WI38 (cell line): ENCODE results near the gene METTL25B.
"Not testable (repeated sequence)": the region's sequence is repeated elsewhere in the genome, so short reads cannot be mapped to it uniquely, and the experiment has no call there.

ENCODE experiments used
- H3K4me3 ChIP-seq: 2 replicates; pipeline ENCODE4 v1.5.1; 2011; ENCODE audit warnings: low read depth, mild to moderate bottlenecking, control low read depth, low read length
- TF ChIP-seq, protein P1 (sequence below): IDR thresholded peaks from 2 replicates; pipeline ENCODE4 v1.5.1; 2012; ENCODE audit warnings: low read depth, mild to moderate bottlenecking, control low read depth, low read length

The METTL25B gene

DNA sequence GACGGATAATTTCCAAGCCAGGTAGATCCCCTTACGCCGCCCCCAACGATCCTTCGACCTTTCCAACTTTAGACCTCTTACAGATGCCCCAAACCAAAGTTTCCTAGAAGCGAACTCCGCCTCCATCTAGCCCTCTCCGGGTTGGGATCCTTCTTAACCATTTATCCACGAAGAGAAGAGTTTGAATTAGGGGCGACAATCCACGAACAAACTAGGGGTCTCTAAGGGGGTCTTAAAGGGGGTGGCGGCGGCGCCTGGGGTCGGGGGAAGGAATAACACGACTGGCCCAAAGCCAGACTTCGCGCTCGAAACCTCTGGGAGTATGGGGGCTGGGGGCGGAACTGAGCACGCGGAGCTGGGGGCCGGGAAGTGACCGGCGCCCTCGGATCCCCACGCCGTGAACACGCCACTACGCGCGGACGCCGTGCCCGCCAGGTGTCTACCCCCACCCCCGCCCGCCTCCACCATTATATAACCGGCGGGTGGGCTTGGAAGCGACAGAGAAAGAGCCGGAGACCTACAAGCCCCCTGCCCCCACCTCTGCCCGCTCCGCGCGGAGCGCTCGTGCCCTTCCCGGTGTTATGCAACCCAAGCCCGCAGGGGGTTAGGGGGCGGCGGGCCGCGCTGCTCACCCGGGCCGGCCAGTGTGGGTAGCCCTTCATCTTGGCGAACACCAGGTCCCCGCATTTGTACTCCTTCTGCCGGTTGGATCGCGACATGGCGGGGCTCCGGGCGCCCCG, 22.6 kb downstream of the METTL25B start:
- TF ChIP-seq, protein P1, sequence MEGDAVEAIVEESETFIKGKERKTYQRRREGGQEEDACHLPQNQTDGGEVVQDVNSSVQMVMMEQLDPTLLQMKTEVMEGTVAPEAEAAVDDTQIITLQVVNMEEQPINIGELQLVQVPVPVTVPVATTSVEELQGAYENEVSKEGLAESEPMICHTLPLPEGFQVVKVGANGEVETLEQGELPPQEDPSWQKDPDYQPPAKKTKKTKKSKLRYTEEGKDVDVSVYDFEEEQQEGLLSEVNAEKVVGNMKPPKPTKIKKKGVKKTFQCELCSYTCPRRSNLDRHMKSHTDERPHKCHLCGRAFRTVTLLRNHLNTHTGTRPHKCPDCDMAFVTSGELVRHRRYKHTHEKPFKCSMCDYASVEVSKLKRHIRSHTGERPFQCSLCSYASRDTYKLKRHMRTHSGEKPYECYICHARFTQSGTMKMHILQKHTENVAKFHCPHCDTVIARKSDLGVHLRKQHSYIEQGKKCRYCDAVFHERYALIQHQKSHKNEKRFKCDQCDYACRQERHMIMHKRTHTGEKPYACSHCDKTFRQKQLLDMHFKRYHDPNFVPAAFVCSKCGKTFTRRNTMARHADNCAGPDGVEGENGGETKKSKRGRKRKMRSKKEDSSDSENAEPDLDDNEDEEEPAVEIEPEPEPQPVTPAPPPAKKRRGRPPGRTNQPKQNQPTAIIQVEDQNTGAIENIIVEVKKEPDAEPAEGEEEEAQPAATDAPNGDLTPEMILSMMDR, result no peak
- peak overlapping the region; percentile 88 for H3K4me3 ChIP-seq

- TF ChIP-seq, protein P1, result no peak
- H3K4me3 ChIP-seq, result peak within 1 kb of the TSS; percentile 88
Measured at GRCh38 chr1:156751451-156751756, 23.1 kb downstream of the METTL25B start, which contains the start of gene HDGF. Gene HDGF (minus strand): TSS chr1:156751675. CDS start chr1:156751429, 246 bp downstream.

- TF ChIP-seq, protein P1, result no peak
- peak overlapping the region; percentile 88 for H3K4me3 ChIP-seq
Measured at GRCh38 chr1:156751757-156752481, 23.6 kb downstream of the METTL25B start.

DNA sequence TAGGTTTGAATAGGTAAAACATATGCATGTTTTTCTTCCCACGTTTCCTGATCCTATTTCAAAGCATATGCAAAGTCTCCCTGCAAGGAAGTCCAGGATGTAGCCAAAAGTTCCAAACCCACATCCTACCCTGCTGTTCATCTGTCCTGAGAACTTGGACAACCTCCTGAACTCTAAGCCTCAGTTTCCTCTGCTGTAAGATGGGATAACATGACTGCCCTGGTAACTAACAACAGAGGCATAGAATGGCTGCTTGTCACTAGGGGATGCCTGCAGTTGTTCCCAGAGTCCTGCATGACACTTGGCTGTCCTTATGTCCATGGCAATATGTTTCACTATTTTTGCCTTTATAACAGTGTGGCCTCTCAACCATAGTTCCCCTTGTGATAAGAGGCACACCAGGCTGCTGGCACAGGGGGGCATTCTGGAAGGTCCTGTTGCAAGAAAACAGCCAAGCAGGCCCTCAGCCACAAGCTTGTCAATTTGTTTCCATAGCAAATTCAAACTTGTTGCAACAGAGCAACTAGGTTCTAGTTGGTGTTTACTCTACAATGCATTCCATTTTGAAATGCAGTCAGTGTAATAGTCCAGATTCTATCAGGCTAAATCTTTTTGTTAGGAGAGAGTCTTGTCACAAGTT, 24.7 kb downstream of the METTL25B start:
- H3K4me3 ChIP-seq, result peak overlapping the region; percentile 88
- TF ChIP-seq, protein P1, result no peak

- H3K4me3 ChIP-seq, result no peak overlapping the region
- TF ChIP-seq, protein P1, result no peak
Measured at GRCh38 chr1:156754219-156754618, 25.9 kb downstream of the METTL25B start.

DNA sequence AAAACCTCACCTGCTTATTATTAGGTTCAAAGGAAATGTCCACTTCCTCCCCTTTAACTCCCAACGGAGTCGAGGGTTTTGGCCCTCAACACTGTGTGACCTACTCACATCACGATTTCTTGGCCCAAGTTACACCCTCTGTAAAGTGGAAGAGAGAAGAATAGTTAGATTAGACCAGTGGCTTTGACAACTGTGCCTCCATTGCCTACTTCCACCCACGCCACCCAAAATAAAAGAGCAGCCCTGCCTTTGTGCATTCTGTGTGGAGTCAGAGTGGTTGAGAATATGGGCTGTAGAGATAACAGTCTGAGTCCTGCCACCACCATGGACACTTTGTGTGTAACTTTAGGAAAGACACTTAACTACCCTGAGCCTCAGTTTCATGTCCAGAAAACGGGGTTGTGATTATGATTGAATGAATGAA, 27.3 kb downstream of the METTL25B start:
- H3K4me3 ChIP-seq, result no peak overlapping the region
- TF ChIP-seq, protein P1, result no peak

DNA sequence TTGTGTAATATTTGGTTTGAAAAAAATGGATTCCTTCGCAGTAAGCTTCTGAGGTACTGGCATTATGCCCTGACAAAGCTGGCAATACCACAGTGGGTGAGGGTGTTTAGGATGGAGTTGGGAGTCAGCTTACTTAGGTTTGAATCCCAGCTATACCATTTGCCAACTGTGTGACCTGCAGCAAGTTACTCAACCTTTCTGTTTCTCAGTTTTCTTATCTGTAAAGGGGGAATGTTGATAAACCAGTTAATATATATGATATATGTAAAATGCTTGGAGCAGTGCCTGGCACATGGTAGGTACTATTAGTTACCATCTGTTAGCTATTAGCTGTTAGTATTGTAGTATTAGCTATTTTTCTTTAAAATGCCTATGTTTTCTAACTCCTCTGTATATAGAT, 28.1 kb downstream of the METTL25B start:
- no peak overlapping the region for H3K4me3 ChIP-seq
- TF ChIP-seq, protein P1, result no peak

- H3K4me3 ChIP-seq, result not testable (repeated sequence)
Measured at GRCh38 chr1:156757572-156758253, 29.4 kb downstream of the METTL25B start.
